Raji (cell line): Measurements from ENCODE around the gene CLSTN2.

Source experiments
- POLR2A ChIP-seq: IDR thresholded peaks from 2 replicates; pipeline ENCODE4 v1.6.1; 2011; ENCODE audit warnings: low read depth, low read length, control low read depth; ENCODE audit not compliant: insufficient read depth

Gene CLSTN2

GRCh38 chr3:140394488-140395133 lies 459.6 kb downstream of the CLSTN2 start:
- TF ChIP-seq POLR2A: no peak

GRCh38 chr3:140395134-140396075 lies 460.4 kb downstream of the CLSTN2 start:
- TF ChIP-seq POLR2A: no peak

GRCh38 chr3:140396110-140396509 lies 461.1 kb downstream of the CLSTN2 start:
- TF ChIP-seq POLR2A: no peak

- TF ChIP-seq POLR2A: no peak
Measured at GRCh38 chr3:140397847-140398246, 462.9 kb downstream of the CLSTN2 start.

- TF ChIP-seq POLR2A: no peak
Measured at GRCh38 chr3:140398387-140398786, 463.4 kb downstream of the CLSTN2 start.

GRCh38 chr3:140399871-140400270 lies 464.9 kb downstream of the CLSTN2 start:
- no peak for TF ChIP-seq POLR2A

GRCh38 chr3:140403079-140403478 lies 468.1 kb downstream of the CLSTN2 start:
- no peak for TF ChIP-seq POLR2A

GRCh38 chr3:140403608-140404007 lies 468.6 kb downstream of the CLSTN2 start:
- no peak for TF ChIP-seq POLR2A

GRCh38 chr3:140406655-140407054 lies 471.7 kb downstream of the CLSTN2 start:
- TF ChIP-seq POLR2A: no peak

- TF ChIP-seq POLR2A: no peak
Measured at GRCh38 chr3:140408252-140408651, 473.3 kb downstream of the CLSTN2 start.

GRCh38 chr3:140416666-140417065 lies 481.7 kb downstream of the CLSTN2 start:
- no peak for TF ChIP-seq POLR2A

- TF ChIP-seq POLR2A: no peak
Measured at GRCh38 chr3:140420621-140421357, 485.8 kb downstream of the CLSTN2 start.

- TF ChIP-seq POLR2A: no peak
Measured at GRCh38 chr3:140421884-140422283, 486.9 kb downstream of the CLSTN2 start.

GRCh38 chr3:140423146-140423545 lies 488.2 kb downstream of the CLSTN2 start:
- TF ChIP-seq POLR2A: no peak

GRCh38 chr3:140424211-140424610 lies 489.2 kb downstream of the CLSTN2 start:
- no peak for TF ChIP-seq POLR2A
